Measurements from ENCODE around the gene SPECC1. TPM values are rescaled to one million over a fixed set of nuclear protein-coding genes. Genes with fewer than 3 reads are reported as not detected.

SPECC1 gene
- total and polyA plus RNA-seq, 2 of the 13 experiments (the other 11 are each of a cell fraction or from before 2014, with no cell fraction given), result 2.3 to 6.9 TPM

DNA sequence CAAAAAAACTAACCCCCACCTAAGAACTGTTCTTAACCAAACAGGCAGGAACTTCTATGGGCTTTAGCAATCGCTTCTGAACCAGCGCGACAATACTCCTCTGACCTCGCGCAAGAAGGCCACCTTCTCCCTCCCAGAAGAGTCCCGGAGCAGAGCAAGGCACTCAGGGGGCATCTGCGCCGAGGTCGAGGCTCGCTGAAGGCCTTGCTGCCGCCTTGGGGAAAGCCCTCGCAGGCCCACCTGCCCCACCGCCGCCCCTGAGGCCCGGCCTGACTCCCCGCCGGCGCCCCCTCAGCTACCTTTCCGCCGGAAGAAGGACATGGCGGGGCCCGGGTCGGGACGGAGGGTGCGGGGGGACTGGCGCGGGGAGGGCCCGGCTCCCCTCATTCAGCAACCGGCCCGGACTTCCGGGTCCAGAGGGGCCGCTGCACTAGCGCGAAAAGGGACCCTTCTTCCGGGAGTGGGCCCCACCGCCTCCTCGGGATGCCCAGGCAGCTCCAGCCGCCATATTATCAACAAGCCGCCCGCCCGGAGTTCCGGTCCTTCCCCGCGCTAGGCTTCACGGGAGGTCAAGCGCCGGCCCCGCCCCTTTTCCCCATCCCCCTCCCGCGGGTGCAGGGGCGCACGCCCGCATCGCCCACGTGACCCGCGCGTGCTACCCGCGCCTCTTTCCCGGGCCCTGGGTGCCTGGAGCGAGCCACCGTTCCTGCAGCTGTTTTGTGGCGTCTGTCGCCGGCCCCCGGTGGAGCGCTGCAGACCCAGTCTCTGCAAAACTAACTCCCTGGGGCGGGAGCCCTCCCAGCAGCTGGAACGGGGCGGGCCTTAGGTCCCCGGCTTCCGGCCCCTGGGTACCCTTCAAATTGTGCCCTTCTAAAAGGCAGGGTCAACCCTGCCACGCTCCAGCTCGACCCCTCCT lies 31.6 kb upstream of the SPECC1 start, which contains the start of gene AKAP10 (continued):
- TF ChIP-seq KDM5A (IDR thresholded peaks at IDR 0.05; ENCODE audit: borderline replicate concordance, low read length) (peak; percentile 63; the same call in 1 of the 2 replicates), DNMT1 (CRISPR knock-in tag; IDR thresholded peaks at IDR 0.05) (no peak), HMGXB3 (CRISPR knock-in tag; IDR thresholded peaks at IDR 0.05; ENCODE audit: borderline replicate concordance) (0 out of 2 replicates have a peak, but pooled peaks have one; percentile 22), NFIC (IDR thresholded peaks at IDR 0.05; ENCODE audit: low read length) (no peak), MXD4 (CRISPR knock-in tag; IDR thresholded peaks at IDR 0.05) (peak; percentile 91), ZNF772 (CRISPR knock-in tag; IDR thresholded peaks at IDR 0.05) (peak; percentile 70), ZNF225 (CRISPR knock-in tag; IDR thresholded peaks at IDR 0.05) (peak; percentile 79; the same call in 1 of the 2 replicates), ZNF747 (CRISPR knock-in tag; IDR thresholded peaks at IDR 0.05; ENCODE audit: borderline replicate concordance) (peak; percentile 82), HHEX (CRISPR knock-in tag; IDR thresholded peaks at IDR 0.05) (no peak), POGZ (CRISPR knock-in tag; IDR thresholded peaks at IDR 0.05) (peak; percentile 59; the same call in 1 of the 2 replicates), CENPX (CRISPR knock-in tag; IDR thresholded peaks at IDR 0.05) (no peak), GABPB1 (CRISPR knock-in tag; IDR thresholded peaks at IDR 0.05) (peak; percentile 96), ZNF138 (CRISPR knock-in tag; IDR thresholded peaks at IDR 0.05; ENCODE audit: low read depth) (no peak)
- TF ChIP-seq, protein P1, sequence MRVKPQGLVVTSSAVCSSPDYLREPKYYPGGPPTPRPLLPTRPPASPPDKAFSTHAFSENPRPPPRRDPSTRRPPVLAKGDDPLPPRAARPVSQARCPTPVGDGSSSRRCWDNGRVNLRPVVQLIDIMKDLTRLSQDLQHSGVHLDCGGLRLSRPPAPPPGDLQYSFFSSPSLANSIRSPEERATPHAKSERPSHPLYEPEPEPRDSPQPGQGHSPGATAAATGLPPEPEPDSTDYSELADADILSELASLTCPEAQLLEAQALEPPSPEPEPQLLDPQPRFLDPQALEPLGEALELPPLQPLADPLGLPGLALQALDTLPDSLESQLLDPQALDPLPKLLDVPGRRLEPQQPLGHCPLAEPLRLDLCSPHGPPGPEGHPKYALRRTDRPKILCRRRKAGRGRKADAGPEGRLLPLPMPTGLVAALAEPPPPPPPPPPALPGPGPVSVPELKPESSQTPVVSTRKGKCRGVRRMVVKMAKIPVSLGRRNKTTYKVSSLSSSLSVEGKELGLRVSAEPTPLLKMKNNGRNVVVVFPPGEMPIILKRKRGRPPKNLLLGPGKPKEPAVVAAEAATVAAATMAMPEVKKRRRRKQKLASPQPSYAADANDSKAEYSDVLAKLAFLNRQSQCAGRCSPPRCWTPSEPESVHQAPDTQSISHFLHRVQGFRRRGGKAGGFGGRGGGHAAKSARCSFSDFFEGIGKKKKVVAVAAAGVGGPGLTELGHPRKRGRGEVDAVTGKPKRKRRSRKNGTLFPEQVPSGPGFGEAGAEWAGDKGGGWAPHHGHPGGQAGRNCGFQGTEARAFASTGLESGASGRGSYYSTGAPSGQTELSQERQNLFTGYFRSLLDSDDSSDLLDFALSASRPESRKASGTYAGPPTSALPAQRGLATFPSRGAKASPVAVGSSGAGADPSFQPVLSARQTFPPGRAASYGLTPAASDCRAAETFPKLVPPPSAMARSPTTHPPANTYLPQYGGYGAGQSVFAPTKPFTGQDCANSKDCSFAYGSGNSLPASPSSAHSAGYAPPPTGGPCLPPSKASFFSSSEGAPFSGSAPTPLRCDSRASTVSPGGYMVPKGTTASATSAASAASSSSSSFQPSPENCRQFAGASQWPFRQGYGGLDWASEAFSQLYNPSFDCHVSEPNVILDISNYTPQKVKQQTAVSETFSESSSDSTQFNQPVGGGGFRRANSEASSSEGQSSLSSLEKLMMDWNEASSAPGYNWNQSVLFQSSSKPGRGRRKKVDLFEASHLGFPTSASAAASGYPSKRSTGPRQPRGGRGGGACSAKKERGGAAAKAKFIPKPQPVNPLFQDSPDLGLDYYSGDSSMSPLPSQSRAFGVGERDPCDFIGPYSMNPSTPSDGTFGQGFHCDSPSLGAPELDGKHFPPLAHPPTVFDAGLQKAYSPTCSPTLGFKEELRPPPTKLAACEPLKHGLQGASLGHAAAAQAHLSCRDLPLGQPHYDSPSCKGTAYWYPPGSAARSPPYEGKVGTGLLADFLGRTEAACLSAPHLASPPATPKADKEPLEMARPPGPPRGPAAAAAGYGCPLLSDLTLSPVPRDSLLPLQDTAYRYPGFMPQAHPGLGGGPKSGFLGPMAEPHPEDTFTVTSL (CRISPR knock-in tag; IDR thresholded peaks at IDR 0.05; ENCODE audit: borderline replicate concordance), result peak; percentile 57; the same call in 1 of the 2 replicates
- TF ChIP-seq, protein P2, sequence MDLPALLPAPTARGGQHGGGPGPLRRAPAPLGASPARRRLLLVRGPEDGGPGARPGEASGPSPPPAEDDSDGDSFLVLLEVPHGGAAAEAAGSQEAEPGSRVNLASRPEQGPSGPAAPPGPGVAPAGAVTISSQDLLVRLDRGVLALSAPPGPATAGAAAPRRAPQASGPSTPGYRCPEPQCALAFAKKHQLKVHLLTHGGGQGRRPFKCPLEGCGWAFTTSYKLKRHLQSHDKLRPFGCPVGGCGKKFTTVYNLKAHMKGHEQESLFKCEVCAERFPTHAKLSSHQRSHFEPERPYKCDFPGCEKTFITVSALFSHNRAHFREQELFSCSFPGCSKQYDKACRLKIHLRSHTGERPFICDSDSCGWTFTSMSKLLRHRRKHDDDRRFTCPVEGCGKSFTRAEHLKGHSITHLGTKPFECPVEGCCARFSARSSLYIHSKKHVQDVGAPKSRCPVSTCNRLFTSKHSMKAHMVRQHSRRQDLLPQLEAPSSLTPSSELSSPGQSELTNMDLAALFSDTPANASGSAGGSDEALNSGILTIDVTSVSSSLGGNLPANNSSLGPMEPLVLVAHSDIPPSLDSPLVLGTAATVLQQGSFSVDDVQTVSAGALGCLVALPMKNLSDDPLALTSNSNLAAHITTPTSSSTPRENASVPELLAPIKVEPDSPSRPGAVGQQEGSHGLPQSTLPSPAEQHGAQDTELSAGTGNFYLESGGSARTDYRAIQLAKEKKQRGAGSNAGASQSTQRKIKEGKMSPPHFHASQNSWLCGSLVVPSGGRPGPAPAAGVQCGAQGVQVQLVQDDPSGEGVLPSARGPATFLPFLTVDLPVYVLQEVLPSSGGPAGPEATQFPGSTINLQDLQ (CRISPR knock-in tag; IDR thresholded peaks at IDR 0.05), result no peak
